HG03039 (cell line): Measurements from ENCODE around the gene RBAK.
"Not testable (repeated sequence)": the region's sequence is repeated elsewhere in the genome, so short reads cannot be mapped to it uniquely, and the experiment has no call there.

Experiments used
- ATAC-seq: cut with Tn5 transposase; IDR thresholded peaks from one replicate; pipeline ENCODE4 v1.9.1; 2021; ENCODE audit warnings: mild to moderate bottlenecking, moderate library complexity; ENCODE audit not compliant: unreplicated experiment

The RBAK gene

GRCh38 chr7:5047127-5047526 lies 1.5 kb downstream of the RBAK start:
- ATAC-seq = not testable (repeated sequence)

GRCh38 chr7:5050676-5051075 lies 5.0 kb downstream of the RBAK start:
- no peak for ATAC-seq

DNA sequence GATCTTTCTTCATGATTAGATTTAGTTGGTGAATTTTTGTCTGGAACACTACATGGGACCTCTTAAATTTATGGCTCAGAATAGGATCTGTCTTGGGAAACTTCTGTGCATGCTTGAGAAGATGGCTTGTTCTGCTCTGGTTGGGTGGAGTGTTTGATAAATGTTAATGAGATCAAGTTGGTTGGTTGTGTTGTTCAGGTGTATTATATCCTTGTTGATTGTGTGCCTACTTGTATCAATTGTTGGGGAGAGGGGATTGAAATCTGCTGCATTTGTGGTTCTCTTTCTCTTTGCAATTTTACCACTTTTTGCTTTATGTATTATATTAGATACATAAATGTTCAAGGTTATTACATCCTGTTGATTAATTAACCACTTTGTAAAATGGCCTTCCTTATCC lies 6.1 kb downstream of the RBAK start:
- ATAC-seq = not testable (repeated sequence)

DNA sequence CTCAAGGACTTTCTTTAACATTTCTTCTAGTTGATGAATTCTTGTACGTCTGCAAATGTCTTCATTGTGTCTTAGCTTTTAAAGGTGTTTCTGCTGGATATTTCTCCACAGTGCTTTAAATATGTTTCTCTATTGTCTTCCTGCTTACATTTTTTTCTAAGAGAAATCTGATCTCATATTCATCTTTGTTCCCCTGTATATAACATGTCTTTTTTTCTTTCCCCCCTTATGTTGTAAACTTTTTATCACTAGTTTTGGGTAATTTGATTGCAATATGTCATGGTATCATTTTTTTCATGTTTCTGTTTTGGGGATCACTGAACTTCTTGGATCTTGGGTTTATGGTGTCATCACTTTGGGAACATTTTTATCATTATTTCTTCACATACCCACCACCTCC lies 7.5 kb downstream of the RBAK start:
- no peak for ATAC-seq

DNA sequence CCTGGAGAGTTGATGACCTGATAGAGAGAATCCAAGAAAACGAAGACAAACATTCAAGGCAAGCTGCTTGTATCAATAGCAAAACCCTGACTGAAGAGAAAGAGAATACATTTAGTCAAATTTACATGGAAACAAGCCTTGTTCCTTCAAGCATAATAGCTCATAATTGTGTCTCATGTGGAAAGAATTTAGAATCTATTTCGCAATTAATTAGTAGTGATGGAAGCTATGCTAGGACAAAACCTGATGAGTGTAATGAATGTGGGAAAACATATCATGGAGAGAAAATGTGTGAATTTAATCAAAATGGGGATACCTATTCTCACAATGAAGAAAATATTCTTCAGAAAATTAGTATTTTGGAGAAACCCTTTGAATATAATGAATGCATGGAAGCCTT lies 18.0 kb downstream of the RBAK start:
- no peak for ATAC-seq

- ATAC-seq = no peak
These were observed 18.9 kb downstream of the RBAK start for GRCh38 chr7:5064391-5065106.

DNA sequence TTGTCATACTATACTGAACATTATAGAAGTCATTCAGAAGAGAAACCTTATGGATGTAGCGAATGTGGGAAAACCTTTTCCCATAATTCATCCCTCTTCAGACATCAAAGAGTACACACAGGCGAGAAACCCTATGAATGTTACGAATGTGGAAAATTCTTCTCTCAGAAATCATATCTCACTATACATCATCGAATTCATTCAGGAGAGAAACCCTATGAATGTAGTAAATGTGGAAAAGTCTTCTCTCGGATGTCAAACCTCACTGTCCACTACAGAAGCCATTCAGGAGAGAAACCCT lies 19.4 kb downstream of the RBAK start:
- ATAC-seq = no peak

DNA sequence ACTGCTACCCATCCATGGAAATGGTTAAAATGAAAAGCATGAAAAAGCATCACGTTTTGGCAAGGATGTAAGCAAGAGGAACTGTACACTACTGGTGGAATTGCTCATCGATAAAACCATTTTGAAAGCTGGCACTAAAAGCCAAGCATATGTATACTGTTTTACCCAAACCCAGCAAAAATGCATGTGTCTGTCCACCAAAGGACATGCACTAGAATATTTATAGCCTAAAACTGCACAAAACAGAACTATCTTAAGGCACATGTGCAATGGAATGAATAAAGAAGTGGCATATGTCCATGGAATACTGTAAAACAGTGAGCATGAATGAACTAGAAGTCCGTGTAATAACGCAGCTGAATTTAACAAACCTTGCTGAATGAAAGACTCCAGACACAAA lies 22.9 kb downstream of the RBAK start:
- no peak for ATAC-seq

- no peak for ATAC-seq
These were observed 24.5 kb downstream of the RBAK start for GRCh38 chr7:5070206-5070605.

DNA sequence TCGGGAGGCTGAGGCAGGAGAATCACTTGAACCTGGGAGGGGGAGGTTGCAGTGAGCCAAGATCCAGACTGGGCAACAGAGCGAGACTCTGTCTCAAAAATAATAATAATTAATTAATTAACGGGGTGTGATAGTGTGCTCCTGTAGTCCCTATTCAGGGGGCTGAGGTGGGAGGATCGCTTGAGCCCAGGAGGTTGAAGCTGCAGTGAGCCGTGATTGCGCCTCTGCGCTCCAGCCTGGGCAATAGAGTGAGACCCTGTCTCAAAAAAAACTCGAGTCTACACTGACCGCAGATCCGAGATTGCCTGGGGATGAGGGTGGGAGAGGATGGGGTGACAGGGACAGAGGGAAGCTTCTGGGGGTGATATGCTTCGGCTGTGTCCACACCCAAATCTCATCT lies 29.5 kb downstream of the RBAK start:
- ATAC-seq = not testable (repeated sequence)

DNA sequence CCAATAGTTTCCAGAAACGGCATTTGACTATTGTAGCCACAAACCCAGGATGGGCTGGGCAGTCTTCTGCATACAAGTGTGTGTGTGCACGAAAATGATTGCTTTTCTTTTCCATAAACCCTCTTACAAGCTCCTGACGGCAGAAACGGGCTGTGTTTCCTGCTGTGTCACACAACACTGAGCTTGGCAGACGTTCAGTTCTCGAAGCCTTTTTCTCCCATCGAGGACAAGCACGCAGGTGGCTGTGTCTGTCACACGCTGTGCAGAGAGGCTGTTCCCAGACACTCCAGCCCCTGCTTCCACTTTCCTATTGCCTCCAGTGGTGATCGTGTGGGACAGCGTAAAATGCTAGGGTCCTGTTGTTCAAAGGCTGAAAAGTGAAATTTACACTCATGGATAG lies 32.1 kb downstream of the RBAK start:
- no peak for ATAC-seq

- no peak for ATAC-seq
These were observed 37.1 kb downstream of the RBAK start for GRCh38 chr7:5082806-5083205.

DNA sequence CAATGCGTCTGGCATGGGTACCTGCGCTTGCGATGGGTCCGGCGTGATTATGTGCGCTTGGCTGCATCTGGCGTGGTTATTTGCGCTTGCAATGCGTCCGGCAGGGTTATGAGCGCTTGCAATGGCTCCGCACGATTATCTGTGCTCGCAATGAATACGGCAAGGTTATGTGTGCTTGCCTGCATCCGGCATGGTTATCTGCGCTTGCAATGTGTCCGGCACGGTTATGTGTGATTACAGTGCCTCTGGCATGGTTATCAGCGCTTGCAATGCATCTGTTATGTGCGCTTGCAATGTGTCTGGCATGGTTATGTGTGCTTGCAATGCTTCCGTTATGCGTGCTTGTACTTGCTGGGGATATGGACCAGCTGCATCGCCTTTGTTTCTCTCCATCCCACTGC lies 37.7 kb downstream of the RBAK start:
- ATAC-seq = no peak

- no peak for ATAC-seq
These were observed 40.6 kb downstream of the RBAK start for GRCh38 chr7:5086256-5086655.

- not testable (repeated sequence) for ATAC-seq
These were observed 42.7 kb downstream of the RBAK start for GRCh38 chr7:5088228-5088833.

DNA sequence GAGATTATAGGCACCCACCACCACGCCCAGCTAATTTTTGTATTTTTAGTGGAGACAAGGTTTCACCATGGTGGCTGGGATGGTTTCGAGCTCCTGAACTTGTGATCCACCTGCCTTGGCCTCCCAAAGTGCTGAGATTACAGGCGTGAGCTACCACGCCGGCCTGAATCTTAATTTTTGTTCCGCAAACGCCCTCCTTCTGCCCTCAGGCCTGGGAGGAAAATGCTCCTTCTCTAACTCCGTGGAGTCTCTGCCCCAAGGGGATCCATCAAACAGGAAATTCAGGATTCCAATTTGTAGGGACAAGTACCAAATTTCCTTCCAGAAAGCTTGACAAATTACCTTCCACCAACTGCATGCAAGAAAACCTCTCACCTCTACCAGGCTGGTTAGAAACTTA lies 43.2 kb downstream of the RBAK start:
- ATAC-seq = no peak

DNA sequence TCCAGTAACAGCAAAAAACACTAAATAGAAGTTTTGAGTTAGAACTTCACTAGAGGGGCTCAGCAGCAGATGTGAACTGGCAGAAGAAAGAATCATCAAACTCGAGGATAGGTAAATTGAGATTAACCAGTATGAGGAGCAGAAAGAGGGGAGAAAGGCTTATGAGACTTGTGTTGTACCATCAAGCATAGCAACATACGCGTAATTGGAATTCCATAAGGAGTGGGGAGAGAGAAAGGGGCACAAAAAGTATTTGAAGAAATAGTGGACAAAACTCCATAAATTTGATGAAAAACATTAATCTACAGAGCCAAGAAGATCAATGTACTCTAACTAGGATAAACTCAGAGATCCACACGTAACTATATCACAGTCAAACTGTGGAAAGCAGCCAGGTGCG lies 48.3 kb downstream of the RBAK start:
- ATAC-seq = no peak

DNA sequence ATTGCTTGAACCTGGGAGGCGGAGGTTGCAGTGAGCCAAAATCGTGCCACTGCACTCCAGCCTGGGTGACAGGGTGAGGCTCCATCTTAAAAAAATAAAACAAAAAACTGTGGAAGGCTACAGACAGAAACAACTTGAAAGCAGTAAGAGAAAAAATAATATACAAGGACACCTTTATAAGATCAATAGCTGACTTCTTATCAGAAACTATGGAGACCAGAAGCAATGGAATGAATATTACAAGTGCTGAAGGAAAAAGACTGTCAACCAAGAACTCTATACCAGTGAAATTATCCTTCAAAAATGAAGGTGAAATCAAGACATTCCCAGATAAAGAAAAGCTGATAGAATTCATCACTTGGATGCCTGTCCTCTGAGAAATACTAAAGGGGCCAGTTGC lies 49.0 kb downstream of the RBAK start:
- ATAC-seq = no peak

DNA sequence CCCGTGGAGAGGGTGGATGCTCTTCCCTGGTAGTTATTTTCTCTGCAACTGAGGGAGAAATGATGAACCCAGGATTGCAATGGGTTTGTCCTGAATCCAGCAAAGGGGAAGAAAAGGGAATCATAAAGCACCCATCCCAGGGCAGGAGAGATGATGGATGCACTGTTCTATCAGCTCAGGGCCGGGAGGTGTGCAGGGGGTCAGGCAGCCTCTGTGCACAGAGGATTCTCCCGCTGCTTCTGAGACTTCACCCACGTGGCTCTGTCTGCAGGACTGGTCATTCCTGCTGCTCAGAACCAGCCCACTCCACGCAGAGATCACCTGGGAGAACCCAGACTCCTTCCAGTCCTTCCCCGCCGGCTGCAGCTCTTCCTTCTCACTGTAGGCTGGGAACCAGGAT lies 70.7 kb downstream of the RBAK start:
- no peak for ATAC-seq

GRCh38 chr7:5117095-5117970 lies 71.7 kb downstream of the RBAK start:
- no peak for ATAC-seq
